ENCODE measurements around the gene AURKB.

The AURKB gene

DNA sequence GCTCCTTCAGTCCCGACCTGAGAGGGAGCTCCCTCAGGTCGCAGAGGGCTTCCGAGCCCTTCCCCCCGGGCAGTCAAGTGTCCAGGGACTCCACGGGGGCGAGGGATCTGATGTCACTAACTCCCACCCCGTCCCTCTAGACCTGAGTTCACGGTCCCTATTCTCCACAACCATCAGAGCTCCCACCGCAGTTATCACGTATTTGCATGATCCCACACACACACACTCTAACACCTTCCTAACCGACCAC, 54.5 kb downstream of the AURKB start:
- H3K9me3 ChIP-seq (ENCODE audit: control insufficient read depth in 5 of 5, low read length in 5 of 5): peaks cover 0 to 2% (median 0%) of the 10 kb centered on the region in 5 donors
- H3K27me3 ChIP-seq (ENCODE audit: control insufficient read depth in 5 of 5, insufficient read depth in 4 of 5, low read length in 5 of 5): peaks cover 0 to 5% (median 0%) of the 10 kb centered on the region in 5 donors
- peaks cover 23 to 72% (median 58%) of the 10 kb centered on the region in 5 donors for H3K4me1 ChIP-seq (ENCODE audit: control insufficient read depth in 5 of 5, insufficient read depth in 5 of 5, low read length in 5 of 5)
- H3K36me3 ChIP-seq (ENCODE audit: control insufficient read depth in 5 of 5, insufficient read depth in 5 of 5, low read length in 5 of 5): peaks cover 2 to 23% (median 18%) of the 10 kb centered on the region in 5 donors
- H3K9ac ChIP-seq (ENCODE audit: low read length in 5 of 5): peak overlapping the region; percentile 88 to 99 (median 95)
- peak overlapping the region; percentile 97 to 100 (median 100) for H3K4me3 ChIP-seq (ENCODE audit: low read depth in 1 of 5, low read length in 5 of 5)
- H3K27ac ChIP-seq (ENCODE audit: low read depth, low read length): peak overlapping the region; percentile 97

DNA sequence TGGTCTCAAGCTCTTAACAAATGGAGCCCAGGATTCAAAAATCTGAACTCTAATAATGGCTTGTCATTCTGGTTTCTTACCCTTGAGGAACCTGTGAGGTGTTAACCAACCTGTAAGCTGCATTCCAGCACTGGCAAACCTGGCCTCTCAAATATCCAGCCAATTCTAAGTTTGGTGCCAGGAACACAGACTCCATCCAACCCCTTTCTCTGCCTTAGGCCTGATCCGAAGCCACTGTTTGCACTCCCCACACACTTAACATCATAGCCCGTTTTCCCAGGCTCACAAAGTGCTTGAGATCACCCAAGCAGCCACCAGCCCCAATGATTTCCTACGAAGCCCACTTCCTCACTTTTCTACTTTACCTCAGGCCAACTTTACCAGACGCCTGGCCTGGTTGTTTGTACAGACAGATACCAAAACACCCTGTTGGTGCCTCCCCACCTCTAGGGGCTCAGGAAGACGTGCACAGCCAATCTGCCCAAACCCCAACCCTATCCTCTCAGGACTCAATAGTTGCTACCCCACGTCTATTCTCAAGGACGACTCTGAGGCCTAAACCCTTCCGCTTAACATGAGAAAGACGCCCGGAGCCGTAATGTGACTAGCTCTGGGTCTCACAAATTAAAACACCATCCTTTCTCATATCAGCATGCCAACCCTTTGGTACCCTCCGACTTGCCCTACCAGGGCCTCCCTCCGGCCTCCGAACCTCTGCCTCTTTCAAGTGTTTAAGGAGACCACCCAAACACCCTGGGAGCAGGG, 55.0 kb downstream of the AURKB start:
- peaks cover 0 to 2% (median 0%) of the 10 kb centered on the region in 5 donors for H3K9me3 ChIP-seq (ENCODE audit: control insufficient read depth in 5 of 5, low read length in 5 of 5)
- H3K9ac ChIP-seq (ENCODE audit: low read length in 5 of 5): peak overlapping the region; percentile 88 to 99 (median 95)
- H3K4me3 ChIP-seq (ENCODE audit: low read depth in 1 of 5, low read length in 5 of 5): peak overlapping the region; percentile 97 to 100 (median 100)
- peaks cover 2 to 22% (median 18%) of the 10 kb centered on the region in 5 donors for H3K36me3 ChIP-seq (ENCODE audit: control insufficient read depth in 5 of 5, insufficient read depth in 5 of 5, low read length in 5 of 5)
- peaks cover 0 to 5% (median 0%) of the 10 kb centered on the region in 5 donors for H3K27me3 ChIP-seq (ENCODE audit: control insufficient read depth in 5 of 5, insufficient read depth in 4 of 5, low read length in 5 of 5)
- peak overlapping the region; percentile 97 for H3K27ac ChIP-seq (ENCODE audit: low read depth, low read length)
- H3K4me1 ChIP-seq (ENCODE audit: control insufficient read depth in 5 of 5, insufficient read depth in 5 of 5, low read length in 5 of 5): peaks cover 27 to 73% (median 58%) of the 10 kb centered on the region in 5 donors

Measured in subcutaneous abdominal adipose tissue (tissue), 5 donors.